Raji (cell line): ENCODE measurements around the gene RMI1.

ENCODE experiments used
- POLR2A ChIP-seq: IDR thresholded peaks from 2 replicates; pipeline ENCODE4 v1.6.1; 2011; ENCODE audit warnings: low read depth, low read length, control low read depth; ENCODE audit not compliant: insufficient read depth

The RMI1 gene

DNA sequence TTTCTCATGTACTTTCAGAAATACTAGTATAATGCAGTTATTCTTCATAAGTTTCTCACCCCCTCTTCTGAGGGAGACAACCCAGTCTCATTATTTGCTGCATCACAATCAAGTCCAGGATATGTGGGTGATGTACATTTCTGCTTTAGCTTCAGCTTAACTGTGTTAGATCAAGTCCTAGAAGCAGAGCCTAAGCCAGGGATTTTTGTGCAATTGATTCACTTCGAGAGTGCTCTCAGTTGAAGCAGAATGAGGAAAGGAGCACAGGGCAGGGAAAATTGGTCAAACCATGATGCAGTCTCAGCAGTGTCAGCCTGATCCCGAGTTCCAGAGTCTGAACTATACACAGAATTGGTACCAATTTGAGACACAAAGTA is 15.6 kb upstream of the RMI1 start:
- no peak for TF ChIP-seq POLR2A

DNA sequence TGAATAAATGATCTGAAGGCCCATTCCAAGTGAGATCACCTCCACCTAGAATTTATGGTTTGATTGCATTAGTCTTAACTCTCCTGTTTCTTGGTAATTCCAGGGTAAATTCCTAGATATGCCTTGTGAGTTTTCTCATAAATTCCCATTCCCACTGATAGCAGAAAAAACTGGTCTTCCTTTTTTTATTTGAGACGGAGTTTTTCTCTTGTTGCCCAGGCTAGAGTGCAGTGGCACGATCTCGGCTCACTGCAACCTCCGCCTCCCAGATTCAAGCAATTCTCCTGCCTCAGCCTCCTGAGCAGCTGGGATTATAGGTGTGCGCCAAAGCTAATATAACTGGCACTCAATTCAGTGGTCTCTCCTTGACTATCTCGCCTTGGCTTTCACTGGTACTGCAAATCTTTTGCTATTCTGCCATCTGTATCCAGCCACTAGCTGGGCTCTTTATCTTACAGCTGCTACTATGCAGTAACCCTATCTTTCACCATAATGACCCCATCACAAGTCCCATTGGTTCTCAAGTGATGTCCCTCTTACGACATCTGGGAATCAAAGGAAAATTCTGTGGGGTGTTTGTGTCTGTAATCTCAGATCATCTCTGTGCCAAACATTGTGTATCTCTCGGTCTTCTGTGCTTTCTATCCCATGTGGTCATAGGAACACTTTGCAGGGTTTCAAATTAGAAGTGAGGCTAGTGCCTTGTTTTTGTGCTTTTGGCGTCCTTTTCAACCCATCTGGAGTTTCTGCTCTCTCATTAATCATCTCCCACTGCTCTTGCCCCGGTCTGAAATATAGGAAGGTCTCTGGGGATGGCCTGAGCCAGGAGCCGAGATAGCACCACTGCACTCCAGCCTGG is 15.0 kb upstream of the RMI1 start:
- TF ChIP-seq POLR2A, result no peak

DNA sequence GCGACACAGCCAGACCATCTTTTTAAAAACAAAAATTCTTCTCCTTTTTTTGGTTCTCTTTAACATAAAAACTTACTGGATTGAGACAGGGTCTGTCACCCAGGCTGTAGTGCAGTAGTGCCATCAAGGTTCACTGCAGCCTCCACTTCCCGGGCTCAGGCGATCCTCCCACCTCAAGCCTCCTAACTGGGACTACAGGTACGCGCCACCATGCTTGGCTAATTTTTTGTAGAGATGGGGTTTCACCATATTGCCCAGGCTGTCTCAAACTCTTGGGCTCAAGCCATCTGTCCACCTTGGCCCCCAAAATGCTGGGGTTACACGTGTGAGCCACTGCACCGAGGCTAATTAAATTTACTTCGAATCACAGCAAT is 14.4 kb upstream of the RMI1 start:
- no peak for TF ChIP-seq POLR2A

DNA sequence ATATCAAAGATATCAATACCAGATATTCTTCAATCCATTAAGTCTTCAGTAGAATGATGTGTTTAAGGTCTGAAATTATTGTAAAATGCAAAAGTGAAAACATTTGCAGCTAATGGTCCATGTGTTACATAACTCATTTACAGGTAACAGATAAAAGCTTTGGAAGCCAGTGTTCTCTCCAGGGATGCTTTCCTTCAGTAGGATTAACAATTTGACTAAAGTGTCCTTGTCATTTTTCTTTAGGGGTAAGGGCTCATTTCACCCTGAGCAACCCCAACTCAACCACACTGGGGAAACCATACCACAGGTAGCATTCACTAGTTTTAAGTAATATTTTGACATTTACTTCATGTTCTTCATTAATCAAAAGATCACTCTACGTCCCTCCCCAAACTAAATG is 13.5 kb upstream of the RMI1 start:
- no peak for TF ChIP-seq POLR2A

DNA sequence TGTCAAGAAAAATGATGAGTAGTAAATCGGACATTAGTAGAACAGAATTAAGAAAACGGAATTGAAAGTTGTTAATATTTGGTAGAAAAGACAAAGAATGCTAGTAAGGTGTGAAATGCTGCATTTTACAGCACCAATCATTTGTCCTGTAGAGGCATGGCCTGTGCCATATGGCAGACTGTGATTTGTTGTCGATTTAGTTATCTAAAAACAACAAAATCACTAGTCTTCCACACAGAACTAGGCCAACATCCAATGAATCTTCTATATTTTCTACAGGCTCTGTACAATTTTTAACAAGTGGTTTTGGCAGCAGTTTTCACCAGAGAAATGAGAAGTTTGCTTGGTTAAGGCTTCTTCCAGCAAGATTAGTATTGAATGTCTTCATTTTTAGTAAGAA is 11.0 kb upstream of the RMI1 start:
- no peak for TF ChIP-seq POLR2A

DNA sequence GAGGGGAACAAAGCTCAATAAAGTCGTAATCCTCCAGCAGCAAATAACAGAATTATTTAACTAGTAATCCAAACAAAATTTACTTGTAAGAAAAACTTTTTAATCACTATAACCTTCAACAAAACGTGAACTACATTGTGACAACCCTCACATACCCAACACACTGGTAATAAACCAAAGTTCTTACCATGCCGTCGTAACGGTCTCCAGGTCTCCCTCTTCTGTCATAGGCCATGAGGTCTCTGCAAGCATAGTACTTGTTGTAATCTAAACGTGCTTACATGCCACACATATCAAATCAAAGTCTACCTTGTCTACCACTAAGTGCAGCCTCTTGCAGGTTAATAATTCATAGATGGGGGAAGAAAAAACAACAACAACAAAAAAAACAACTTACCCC is 9.1 kb upstream of the RMI1 start:
- TF ChIP-seq POLR2A, result no peak

DNA sequence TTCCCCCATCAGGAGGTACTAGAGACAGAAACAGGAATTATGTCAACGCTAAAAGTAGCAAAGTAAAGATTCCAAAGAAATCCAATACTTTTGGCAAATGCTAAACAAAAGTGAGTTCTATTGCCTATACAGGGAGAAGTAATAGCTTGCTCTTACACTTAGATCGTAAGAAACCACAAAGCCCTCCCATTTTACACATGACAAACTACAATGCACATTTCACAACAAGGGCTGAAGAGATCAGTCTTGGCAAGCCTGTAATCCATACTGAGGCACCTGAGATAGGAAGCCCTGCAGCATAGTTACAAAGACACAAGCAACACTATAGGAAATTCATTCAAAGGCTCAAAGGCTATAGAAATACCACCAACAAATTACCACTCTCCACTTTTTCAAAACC is 8.3 kb upstream of the RMI1 start:
- no peak for TF ChIP-seq POLR2A

DNA sequence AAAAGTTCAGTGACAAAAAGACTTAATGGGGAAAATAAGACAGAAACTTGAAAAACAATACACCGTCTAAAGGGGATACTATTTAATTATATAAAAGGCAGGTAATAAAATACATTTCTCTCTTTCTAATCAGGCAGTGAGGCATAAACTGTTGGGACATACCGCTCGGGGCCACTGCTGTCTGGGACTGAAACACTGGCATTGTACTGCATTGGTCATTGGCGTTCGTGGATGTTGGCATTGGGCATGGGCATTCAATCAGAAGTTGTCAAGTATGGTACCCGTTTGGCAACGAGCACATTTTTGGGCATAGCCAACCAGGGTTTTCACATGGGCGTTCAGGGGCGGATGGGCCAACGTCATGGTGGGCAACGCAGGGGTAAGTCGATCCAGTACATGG is 5.3 kb upstream of the RMI1 start:
- no peak for TF ChIP-seq POLR2A

DNA sequence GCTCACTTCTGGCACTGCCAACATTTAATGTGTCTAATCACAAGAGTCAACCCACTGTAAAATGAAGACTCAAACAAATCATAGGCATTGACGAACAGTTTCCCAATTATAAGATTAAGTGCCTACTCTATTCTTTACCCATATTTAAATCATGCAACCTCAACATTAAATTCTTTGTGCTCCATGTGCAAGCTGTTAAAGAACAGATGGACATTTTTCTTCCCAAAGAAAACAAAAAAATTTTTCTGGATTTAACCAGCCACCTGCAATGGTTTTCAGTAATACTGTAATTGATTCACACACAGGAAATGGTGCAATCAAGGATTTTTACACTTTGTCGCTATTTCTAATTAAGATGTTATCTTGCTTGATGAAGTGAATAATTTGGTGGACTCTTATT is 4.2 kb upstream of the RMI1 start:
- no peak for TF ChIP-seq POLR2A

DNA sequence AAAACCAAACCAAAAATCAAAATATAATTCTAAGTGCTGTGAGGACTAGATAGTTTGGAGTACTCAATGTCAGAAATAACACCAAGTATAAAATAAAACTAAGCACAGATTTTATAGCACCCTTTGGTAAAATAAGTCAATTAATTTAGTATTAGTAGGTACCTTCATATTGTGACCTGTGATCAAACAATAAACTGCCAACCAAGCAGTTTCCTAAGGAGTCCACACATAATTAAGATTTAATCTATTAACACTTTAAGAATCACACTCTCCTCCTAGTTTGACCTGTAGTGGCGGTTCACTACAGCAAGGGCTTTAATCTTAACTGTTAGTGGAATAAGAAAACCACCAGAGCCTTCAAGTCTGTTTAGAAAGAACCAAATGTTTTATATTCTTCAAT is 3.4 kb upstream of the RMI1 start:
- TF ChIP-seq POLR2A, result no peak

DNA sequence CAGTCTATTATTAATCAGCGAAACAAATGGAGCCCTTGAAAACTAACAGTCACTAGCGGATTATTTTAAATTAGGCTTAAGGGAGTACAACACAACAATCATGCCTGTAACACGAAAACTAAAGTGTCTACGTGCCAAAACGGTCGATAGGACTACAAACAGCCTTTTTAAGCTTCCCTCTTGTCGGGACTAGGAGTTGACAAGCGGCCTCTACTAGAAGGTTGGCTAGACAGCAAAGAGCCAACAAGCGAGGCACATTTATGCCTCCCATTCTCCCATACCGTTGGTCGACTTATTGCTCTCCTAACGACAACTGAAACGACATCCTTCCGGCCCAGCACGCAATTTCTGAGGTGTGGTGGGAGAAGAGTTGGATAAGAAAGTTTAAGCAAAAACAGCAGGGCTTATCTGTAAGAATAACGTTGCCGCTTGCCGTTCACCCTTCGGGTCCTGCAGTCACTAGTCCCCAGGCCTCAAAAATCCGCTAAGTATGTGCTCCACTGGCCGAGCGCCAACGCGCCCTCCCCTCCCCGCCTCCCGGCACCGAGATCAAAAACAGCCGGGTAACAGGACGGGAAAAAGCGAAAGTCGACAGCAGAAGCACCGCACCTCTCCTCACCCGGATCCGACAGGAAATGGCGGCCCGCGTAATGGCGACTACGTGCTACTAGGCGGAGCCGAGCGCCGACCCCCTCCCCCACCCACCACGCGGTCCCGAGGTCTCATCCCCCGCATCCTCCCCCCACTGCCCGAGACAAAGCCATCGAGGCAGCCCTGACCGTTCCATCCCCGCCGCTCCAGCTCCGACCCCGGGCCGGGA is 1.4 kb upstream of the RMI1 start:
- no peak for TF ChIP-seq POLR2A

DNA sequence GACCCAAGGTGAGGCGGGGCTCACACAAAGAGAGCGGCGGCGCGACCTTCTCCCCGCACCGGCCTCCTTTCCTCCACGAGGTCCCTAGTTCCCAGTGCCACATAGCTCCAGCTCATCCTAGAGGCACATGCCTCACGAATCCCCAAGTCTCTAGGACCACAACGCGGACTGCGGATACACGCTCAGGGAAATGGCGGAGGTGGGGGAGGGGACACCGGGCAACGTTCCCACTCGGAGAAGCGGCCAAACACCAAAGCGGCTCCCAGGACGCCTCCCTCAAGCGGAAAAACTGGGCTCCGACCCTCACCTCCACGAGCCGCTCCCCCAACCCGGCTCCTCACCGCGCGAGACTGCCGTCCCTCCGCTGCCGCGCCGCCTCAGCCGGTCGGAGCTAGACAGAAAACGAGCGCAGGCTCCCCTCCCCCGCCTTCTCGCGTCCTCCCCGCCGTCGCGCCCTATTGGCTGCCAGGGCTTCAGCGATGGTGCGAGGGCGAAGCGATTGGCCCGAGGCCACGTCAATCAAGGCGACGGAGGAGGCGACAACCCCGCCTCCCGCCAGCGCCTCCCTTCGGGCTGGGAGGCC is 702 bp upstream of the RMI1 start, which contains the start of gene HNRNPK:
TSS of gene HNRNPK (minus strand) at position 404 of the 583 bp plus-strand sequence. CDS start 1,963 bp downstream, outside the sequence.
- TF ChIP-seq POLR2A, result peak; percentile 31; the same call in 1 of the 2 replicates

DNA sequence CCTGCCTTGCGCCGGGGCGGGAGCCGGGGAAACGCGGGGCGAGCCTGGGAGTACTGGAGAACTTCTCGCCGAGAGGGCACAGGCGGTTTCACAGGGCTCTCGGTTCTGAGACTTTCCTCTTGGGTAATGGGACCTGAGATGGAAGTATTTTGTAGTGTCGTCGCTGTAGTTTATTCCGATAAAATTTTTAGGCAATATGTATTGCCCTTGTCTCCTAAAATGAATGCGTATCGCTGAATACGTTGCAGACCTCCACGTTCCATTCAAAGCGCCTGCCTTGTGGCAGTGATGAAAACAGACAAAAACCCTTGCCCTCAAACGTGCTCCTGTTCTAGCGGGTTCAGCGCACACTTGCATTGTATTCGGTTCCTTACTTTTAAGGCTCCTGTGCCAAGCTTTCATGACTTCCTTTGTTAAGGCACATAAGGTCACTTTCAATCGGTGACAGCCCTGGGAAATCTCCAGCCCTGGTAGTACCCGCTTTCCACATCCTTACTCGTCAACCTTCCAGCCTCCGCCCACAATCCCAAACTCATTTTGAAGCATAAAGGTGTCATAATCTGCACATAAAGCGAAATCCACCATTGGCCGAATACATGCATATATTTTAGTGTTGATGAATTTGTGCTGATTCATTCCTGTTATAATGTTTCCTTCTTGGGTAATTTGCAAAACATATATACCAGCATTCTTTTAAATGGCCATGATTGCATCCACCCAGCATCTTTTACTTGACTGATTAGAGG is 694 bp downstream of the RMI1 start:
- TF ChIP-seq POLR2A, result peak; percentile 4; the same call in 1 of the 2 replicates

DNA sequence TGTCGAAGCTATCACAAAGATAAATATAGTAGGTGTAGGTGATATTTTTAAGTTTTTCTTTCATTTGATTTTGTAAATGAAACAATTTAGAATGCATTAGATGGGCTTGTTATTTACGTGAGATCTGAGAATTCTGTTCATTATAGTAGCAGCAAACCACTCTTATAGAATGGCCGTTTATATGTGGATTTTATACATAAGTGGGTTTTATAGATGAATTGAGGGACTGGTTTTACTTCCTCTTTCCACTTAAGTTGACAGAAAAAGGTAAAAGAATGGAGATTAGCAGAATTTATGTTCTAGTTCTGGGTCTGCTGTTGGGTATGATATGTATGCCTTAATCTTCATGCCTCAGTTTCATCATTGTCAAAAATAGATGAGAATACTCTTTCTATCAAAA is 5.6 kb downstream of the RMI1 start:
- no peak for TF ChIP-seq POLR2A

DNA sequence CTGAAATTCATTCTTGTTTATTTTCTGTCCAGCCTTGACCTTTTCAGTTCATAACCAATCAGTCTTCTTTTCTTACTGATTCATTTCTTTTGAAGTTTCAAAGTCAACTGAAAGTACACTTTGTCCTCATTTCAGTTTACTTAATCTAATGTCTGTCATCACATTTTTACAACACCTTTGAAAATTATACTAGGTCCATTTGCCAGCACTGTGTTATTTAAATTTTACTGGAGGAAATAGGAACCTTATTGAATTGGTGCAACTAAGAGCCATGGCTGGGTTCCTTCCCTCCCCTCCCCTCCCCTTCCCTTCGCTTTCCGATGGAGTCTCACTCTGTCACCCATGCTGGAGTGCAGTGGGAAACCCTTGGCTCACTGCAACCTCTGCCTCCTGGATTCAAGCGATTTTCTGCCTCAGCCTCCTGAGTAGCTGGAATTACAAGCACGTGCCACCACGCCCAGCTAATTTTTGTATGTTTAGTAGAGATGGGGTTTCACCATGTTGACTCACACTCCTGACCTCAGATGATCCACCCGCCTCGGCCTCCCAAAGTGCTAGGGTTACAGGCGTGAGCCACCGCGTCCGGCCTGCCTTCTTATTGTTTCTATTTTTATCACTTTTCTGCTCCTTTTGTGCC is 6.3 kb downstream of the RMI1 start:
- no peak for TF ChIP-seq POLR2A
